GM19395 (cell line): ENCODE results near the gene KBTBD3.
"Not testable (repeated sequence)": the region's sequence is repeated elsewhere in the genome, so short reads cannot be mapped to it uniquely, and the experiment has no call there.

ENCODE experiments used
- ATAC-seq: cut with Tn5 transposase; IDR thresholded peaks from one replicate; pipeline ENCODE4 v1.9.1; 2021; ENCODE audit warnings: mild to moderate bottlenecking, moderate library complexity; ENCODE audit not compliant: unreplicated experiment

Gene KBTBD3

GRCh38 chr11:106012744-106013143 lies 64.4 kb downstream of the KBTBD3 start:
- no peak for ATAC-seq

DNA sequence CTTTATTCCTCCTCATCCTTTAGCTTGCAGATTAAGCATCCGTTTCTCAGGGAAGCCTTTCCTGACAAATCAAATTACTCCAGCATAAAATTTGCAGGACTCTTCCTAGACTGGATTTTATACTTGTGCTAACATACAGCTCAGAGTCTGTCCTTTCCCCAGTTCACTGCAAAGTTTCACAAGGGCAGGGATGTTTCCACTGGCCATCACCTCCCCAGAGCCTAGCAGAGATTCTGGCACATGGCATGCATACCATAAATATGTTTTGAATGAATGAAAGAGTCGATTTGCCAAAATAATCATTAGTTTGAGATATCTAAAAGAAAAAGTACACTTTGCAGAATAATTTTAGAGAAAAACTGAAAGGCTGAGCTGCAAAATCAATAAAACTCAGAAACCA lies 65.7 kb downstream of the KBTBD3 start:
- no peak for ATAC-seq

DNA sequence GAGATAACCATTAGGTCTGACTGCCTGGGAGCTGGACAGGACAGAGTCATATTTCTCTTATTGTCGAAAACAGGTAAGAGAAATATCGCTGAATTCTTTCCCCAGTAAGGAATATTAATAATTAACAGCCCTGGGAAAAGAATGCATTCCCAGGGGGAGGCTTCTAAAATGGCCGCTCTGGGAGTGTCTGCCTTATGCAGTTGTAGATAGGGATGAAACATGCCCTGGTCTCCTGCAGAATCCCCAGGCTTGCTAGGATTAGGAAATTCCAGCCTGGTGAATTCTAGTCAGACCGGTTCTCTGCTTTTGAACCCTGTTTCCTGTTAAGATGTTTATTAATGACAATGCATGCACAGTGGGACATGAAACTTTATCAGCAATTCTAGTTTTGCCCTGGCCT lies 74.1 kb downstream of the KBTBD3 start:
- not testable (repeated sequence) for ATAC-seq

GRCh38 chr11:106001304-106002012 lies 75.7 kb downstream of the KBTBD3 start:
- ATAC-seq: peak; percentile 55
